ENCODE results near the gene PWWP2B. TPM values are rescaled to one million over a fixed set of nuclear protein-coding genes. Genes with fewer than 3 reads are reported as not detected.

PWWP2B gene
- total and polyA plus RNA-seq, 2 of the 4 experiments (the other 2 are of a cell fraction) = 1.7 to 2.2 TPM

GRCh38 chr10:132462463-132463332, 65.7 kb downstream of the PWWP2B start (continued):
- no peak for TF ChIP-seq MAZ (IDR thresholded peaks at IDR 0.05; ENCODE audit: borderline replicate concordance, low read depth, low read length)

DNA sequence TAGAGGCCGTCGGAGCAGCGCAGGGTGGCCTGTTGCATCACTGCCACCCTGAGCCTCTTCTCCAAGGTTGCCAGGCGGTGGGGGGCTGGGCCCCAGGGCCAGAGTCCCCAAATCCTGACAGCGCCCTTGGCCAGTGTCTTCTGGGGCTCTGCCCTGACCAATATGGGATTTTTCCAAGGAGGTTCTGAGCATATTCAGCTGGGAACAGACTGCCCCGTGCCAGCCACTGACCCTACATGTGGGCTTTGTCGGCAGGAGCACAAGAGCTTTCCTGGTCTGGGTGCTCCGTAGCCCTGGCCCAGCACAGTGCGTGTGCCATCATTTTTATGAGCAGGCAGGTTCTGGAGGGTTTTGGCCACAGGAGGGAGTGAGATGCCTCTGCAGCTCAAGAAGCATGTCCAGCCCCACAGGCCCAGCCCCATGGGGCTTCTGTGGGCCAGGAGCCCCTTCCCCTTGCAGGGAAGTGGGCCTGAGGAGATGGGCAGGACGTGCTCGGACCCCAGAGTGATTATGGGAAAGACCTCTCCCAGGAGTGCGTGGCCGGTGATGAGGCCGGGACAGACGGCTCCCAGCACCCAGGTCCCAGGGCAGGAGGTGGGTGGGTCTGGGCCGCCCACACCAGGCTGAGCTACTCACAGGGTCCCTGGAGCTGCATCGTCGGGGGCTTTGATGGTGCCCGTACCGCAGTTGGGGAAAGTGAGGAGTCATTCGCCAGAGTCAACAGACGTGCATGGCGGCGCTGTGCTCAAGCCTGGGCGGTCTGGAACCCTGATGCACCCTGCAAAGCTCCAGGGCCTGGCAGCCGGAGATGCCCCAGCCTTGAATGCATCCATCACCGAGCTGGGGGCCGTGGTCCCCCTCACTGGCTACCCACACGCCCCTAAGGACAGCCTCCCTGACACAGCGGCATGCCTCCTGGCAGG, 66.6 kb downstream of the PWWP2B start:
- no peak overlapping the region for H3K56ac ChIP-seq (ENCODE audit: extremely low read depth, insufficient read depth, low read length)
- in situ Hi-C loops (cut with MboI; ENCODE audit: low sequenced_read_pairs) = no loop called here
- no peak overlapping the region for H3K14ac ChIP-seq (replicated peaks; ENCODE audit: low read depth, low read length)
- ChIA-PET POLR2A (ENCODE audit: unreplicated experiment) (no interaction called here), CTCF (interaction anchor here (0.6 kb wide), 1 partner anchor 66 kb away, joined by 3 read pairs; no protein-coding TSS in a partner anchor)
- H3K27ac ChIP-seq (ENCODE audit: insufficient read depth, low read length) = no peak overlapping the region
- H3K9me1 ChIP-seq (ENCODE audit: insufficient read depth, low read length) = no peaks in the 10 kb centered on the region
- DNase-seq (no peak), ATAC-seq (ENCODE audit: low read depth) (no peak; the same call in 1 of the 2 replicates)
- no peaks in the 10 kb centered on the region for H3K79me1 ChIP-seq (ENCODE audit: low read depth in 1 of 2, low read length in 2 of 2)
- no peaks in the 10 kb centered on the region for H3K36me3 ChIP-seq (ENCODE audit: control insufficient read depth, insufficient read depth, low read length)
- no peaks in the 10 kb centered on the region for H4K20me1 ChIP-seq (ENCODE audit: insufficient read depth, low read length)
- no peak overlapping the region for H2AK9ac ChIP-seq (replicated peaks; ENCODE audit: low read depth, low read length, poor library complexity)
- no peak overlapping the region for H4K91ac ChIP-seq (ENCODE audit: insufficient read depth, low read depth, low read length)
- no peak overlapping the region for H2BK15ac ChIP-seq (ENCODE audit: low read depth, low read length)
- intact Hi-C loops (cut with micrococcal nuclease) = no loop called here
- no peaks in the 10 kb centered on the region; the same call in 1 of the 2 replicates for H3K27me3 ChIP-seq (ENCODE audit: control insufficient read depth, insufficient read depth, low read length)
- H3K23ac ChIP-seq (ENCODE audit: low read depth, low read length) = no peak overlapping the region
- no peak overlapping the region for H3K4me2 ChIP-seq (ENCODE audit: low read depth, low read length)
- H3K18ac ChIP-seq (ENCODE audit: low read depth, low read length) = no peak overlapping the region
- H2BK20ac ChIP-seq (ENCODE audit: low read depth, low read length) = no peak overlapping the region
- no peak overlapping the region for H2BK5ac ChIP-seq (ENCODE audit: low read depth, low read length, poor library complexity, severe bottlenecking)
- TF ChIP-seq RAD21 (IDR thresholded peaks at IDR 0.05; ENCODE audit: low read length) (peak; percentile 44), CTCF (conservative IDR thresholded peaks at IDR 0.05; ENCODE audit: low read depth, low read length) (peak; percentile 31), RFX5 (IDR thresholded peaks at IDR 0.05; ENCODE audit: low read depth, low read length) (no peak), SMC3 (IDR thresholded peaks at IDR 0.05; ENCODE audit: low read depth, low read length) (peak; percentile 29), POLR2A (IDR thresholded peaks at IDR 0.05; ENCODE audit: low read depth, low read length) (no peak), CEBPB (IDR thresholded peaks at IDR 0.05; ENCODE audit: low read depth, low read length) (no peak), CHD1 (IDR thresholded peaks at IDR 0.05; ENCODE audit: low read depth, low read length) (no peak), BHLHE40 (IDR thresholded peaks at IDR 0.05; ENCODE audit: low read depth, low read length) (no peak), ELK1 (IDR thresholded peaks at IDR 0.05; ENCODE audit: borderline replicate concordance, low read depth, low read length) (no peak)
- H2BK120ac ChIP-seq (ENCODE audit: low read depth, low read length) = no peak overlapping the region
- no peak overlapping the region for H3K4me3 ChIP-seq (ENCODE audit: insufficient read depth, low read depth, low read length)
- 97% methylated on average over 12 of the region's 30 CpGs; no CpG with 5 or more reads in 1 of the 2 experiments for WGBS, 2 experiments (ENCODE audit: extremely low coverage in 2 of 2, insufficient read length in 1 of 2)
- no peak overlapping the region for H4K8ac ChIP-seq (ENCODE audit: low read depth in 2 of 2, low read length in 2 of 2)
- dilution Hi-C loops (cut with HindIII; ENCODE audit: low sequenced_read_pairs, unreplicated experiment) = no loop called here
- no peaks in the 10 kb centered on the region for H3K9me3 ChIP-seq (ENCODE audit: control insufficient read depth, insufficient read depth, low read length)
- no TSS peak for BruUV-seq (replicated peaks)
- no peak overlapping the region for H3K4ac ChIP-seq (ENCODE audit: low read depth, low read length)
- H2AK5ac ChIP-seq (ENCODE audit: low read depth, low read length) = no peak overlapping the region
- no peak overlapping the region for H4K5ac ChIP-seq (ENCODE audit: low read depth, low read length)
- H2AFZ ChIP-seq (replicated peaks; ENCODE audit: low read length, poor library complexity) = peak overlapping the region; percentile 80
- H3K4me1 ChIP-seq (ENCODE audit: control insufficient read depth, insufficient read depth, low read length) = no peaks in the 10 kb centered on the region; the same call in 1 of the 2 replicates
- no peak overlapping the region for H3K9ac ChIP-seq (ENCODE audit: low read depth, low read length)

All from IMR-90 (cell line).